Ovary (tissue), 3 donors: ENCODE results near the gene PPP1R9B.

Source experiments
- POLR2A ChIP-seq: fragments of 450-650 bp; IDR thresholded peaks from one replicate; pipeline ENCODE4 v1.6.1; 2017; ENCODE audit warnings: antibody characterized with exemption, mild to moderate bottlenecking, moderate library complexity
- TF ChIP-seq, protein P1 (sequence below), 3 donors: fragments of 450-650 bp in 2 of 3; fragments of 200-600 bp in 1 of 3; IDR thresholded peaks; one replicate each; pipeline versions ENCODE4 v1.5.1 to v1.8.0; 2016 to 2022; ENCODE audit warnings: antibody characterized with exemption in 3 of 3, mild to moderate bottlenecking in 1 of 3
- donor health status: DM: no; HTN: no; CAD: no.

- TF ChIP-seq, protein P1, sequence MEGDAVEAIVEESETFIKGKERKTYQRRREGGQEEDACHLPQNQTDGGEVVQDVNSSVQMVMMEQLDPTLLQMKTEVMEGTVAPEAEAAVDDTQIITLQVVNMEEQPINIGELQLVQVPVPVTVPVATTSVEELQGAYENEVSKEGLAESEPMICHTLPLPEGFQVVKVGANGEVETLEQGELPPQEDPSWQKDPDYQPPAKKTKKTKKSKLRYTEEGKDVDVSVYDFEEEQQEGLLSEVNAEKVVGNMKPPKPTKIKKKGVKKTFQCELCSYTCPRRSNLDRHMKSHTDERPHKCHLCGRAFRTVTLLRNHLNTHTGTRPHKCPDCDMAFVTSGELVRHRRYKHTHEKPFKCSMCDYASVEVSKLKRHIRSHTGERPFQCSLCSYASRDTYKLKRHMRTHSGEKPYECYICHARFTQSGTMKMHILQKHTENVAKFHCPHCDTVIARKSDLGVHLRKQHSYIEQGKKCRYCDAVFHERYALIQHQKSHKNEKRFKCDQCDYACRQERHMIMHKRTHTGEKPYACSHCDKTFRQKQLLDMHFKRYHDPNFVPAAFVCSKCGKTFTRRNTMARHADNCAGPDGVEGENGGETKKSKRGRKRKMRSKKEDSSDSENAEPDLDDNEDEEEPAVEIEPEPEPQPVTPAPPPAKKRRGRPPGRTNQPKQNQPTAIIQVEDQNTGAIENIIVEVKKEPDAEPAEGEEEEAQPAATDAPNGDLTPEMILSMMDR (IDR thresholded peaks at IDR 0.05) = no peak
- TF ChIP-seq POLR2A = no peak
Measured at GRCh38 chr17:50122945-50123344, 27.5 kb downstream of the PPP1R9B start.
